Thoracic aorta endothelial cell (primary cell): ENCODE results near the gene IFNGR2. TPM values are rescaled to one million over a fixed set of nuclear protein-coding genes. Genes with fewer than 3 reads are reported as not detected.

Experiments
- total RNA-seq: library from RNA; depleted of rRNA; stranded (reverse); fragments of >200 nt; gene quantifications from 2 replicates; pipeline ENCODE4 v1.2.3, GENCODE V29; 2012

IFNGR2 gene
- 37.4 and 50.0 TPM in 2 replicates for total RNA-seq

GRCh38 chr21:33403128-33403785 lies at the start of gene IFNGR2:
Gene IFNGR2, plus strand, starts transcription at chr21:33403413. Its CDS starts 131 bp downstream, at chr21:33403544.

GRCh38 chr21:33479679-33480480 lies 76.7 kb downstream of the IFNGR2 start, which contains the start of gene TMEM50B:
Gene TMEM50B, minus strand, starts transcription at chr21:33479974. Its CDS starts 11,089 bp downstream, at chr21:33468885.

Other genes with a start within 250 kb of the IFNGR2 start
- 20.1 and 23.1 TPM in 2 replicates for gene IFNAR2, start 173.5 kb upstream of the IFNGR2 start, total RNA-seq
- 32.2 and 38.1 TPM in 2 replicates for gene IL10RB, start 137.0 kb upstream of the IFNGR2 start, total RNA-seq
- gene IFNAR1, start 78.4 kb upstream of the IFNGR2 start, total RNA-seq: 35.3 and 35.8 TPM in 2 replicates
- 39.5 and 46.1 TPM in 2 replicates for gene TMEM50B, start 76.6 kb downstream of the IFNGR2 start, total RNA-seq
- gene DNAJC28, start 88.3 kb downstream of the IFNGR2 start, total RNA-seq: 1.4 and 2.3 TPM in 2 replicates
- gene GART, start 138.7 kb downstream of the IFNGR2 start, total RNA-seq: 150 and 176 TPM in 2 replicates
- 244 and 322 TPM in 2 replicates for gene SON, start 139.6 kb downstream of the IFNGR2 start, total RNA-seq
- gene DONSON, start 185.3 kb downstream of the IFNGR2 start, total RNA-seq: 31.5 and 34.7 TPM in 2 replicates
- gene CRYZL1, start 238.3 kb downstream of the IFNGR2 start, total RNA-seq: 33.2 and 37.5 TPM in 2 replicates
- gene ITSN1, start 239.1 kb downstream of the IFNGR2 start, total RNA-seq: 81.4 and 97.5 TPM in 2 replicates